GM21576 (cell line): Measurements from ENCODE around the gene ZNF850.
"Not testable (repeated sequence)": the region's sequence is repeated elsewhere in the genome, so short reads cannot be mapped to it uniquely, and the experiment has no call there.

Experiments used
- ATAC-seq: cut with Tn5 transposase; IDR thresholded peaks from one replicate; pipeline ENCODE4 v1.9.1; 2021; ENCODE audit warnings: mild to moderate bottlenecking, moderate library complexity; ENCODE audit not compliant: unreplicated experiment

ZNF850 gene

DNA sequence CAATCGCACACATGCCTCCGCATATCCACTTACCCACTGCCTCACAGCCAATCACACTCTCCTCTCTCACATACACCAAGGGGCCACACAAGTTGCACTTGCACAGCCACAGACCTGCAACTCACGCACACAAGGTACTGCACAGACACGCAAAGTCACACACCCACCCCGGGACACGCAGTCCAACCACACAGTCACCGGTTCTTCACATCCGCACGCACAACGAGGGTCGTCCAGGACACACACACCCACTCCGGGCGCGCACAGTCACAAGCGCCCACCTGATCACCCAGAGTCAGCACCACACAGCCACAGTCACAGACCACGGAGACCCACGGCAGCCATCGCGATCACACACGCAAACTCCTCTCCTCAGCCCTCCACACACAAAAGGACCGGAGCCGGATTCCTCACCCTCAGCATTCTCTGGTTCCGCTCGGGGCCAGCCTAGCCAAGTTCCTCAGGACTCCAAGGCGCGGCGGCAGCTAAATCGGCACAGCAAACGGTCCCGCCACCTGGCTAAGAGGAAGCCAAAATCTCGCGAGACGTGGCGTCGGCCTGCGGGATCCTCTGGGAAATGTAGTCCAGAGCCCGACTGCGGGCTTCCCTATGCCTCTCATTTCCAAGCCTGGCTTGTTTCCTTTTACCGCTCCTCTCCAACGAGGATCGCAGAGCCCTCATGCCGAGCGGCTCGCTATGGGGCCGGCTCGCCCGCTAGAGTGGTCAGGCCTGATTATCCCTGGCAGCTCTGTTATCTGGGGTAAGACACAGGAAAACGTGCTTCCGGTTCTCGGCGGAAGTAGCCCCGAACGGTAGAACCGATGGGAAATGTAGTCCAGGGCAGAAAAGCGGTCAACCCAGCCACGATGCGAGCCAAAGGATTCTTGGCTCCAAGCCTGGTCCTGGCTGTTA, at the start of gene ZNF850:
ZNF850 (minus strand) TSS at position 497 of the 912 bp plus-strand sequence. CDS start 10,201 bp downstream, outside the sequence.
- peak; percentile 95 for ATAC-seq

DNA sequence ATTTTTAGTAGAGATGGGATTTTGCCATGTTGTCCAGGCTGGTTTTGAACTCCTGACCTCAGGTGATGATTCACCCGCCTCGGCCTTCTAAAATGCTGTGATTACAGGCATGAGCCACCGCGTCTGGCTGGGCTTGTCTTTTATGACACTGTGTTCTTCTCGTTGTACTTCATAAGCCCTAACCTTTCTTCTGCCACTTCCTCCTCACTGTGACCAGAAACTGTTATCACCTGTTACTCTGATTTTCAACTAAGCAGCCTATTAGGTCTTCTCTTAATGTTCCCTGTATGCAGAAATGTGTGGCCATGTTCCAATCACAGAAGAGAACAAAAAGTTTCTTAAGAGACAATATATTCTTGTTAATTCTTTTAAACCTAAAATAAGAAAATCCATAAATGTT, 49.2 kb upstream of the ZNF850 start:
- no peak for ATAC-seq

- no peak for ATAC-seq
Measured at GRCh38 chr19:36819130-36819630, 46.6 kb upstream of the ZNF850 start.

DNA sequence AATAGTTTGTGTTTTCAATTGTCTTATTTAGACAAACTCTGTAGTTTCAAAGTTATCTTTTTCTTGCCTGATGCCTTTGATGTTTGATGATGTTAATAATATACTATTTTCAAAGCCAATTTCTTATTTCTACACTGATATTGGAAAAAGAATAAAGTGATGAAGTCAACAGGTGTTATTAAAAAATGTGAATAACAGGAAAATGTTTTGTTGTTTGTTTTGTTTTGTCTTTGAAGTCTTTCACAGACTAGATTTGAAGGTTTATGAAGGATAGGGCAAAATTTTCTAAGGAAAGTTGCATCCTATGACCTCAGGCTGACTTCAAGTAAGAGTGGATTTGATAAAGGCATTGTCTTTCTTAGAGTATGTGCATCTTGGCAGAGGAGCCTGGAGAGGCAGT, 34.4 kb upstream of the ZNF850 start:
- no peak for ATAC-seq

GRCh38 chr19:36805364-36805763, 32.8 kb upstream of the ZNF850 start:
- ATAC-seq: no peak

- no peak for ATAC-seq
Measured at GRCh38 chr19:36797786-36798108, 25.1 kb upstream of the ZNF850 start.

DNA sequence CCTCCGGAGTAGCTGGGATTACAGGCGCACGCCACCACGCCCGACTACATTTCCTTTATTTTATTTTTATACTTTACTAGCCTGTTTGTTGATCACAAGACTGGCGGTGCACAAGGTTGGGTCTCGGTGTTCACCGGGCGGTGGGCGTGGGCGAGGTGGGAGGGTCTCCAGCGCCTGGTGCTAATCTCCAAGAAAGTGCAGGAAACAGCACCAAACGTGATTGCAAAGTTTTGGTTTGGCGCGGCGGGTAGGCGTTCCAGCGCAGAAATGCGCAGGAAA, 24.0 kb upstream of the ZNF850 start:
- ATAC-seq: no peak

DNA sequence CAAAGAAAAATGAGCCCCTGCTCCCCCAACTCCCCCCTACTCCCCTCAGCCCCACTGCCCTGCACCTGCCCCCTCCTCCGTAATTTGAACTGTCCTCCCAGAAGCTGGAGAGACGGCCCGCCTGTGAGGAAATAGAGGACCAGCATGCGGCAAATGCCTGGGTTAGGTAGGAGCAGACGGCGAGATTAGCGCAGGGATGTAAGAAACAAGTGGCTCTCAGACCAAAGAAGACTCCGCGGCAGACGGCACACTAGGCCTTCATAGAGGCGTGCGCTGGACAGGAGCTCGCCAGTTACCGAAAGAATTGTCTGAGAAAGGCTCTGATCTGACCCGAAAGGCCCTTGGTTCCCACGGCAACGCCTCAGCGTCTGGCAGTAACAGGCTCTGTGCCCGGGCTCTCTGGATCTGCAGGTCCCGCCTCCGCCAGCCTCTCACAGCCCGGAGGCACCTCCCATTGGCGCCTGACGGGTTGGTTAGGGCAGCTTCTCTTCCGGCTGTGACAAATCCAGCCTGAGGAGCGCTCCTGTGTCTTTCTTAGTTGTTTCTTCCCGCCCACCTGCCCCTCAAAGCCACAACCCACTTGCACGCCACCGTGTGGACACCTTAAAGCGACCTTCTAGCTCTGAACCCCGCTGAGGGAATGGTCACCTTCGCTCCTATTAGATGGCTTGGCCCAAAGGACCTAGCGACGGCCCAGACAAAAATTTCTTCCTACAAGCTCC, 19.0 kb upstream of the ZNF850 start:
- ATAC-seq: not testable (repeated sequence)

DNA sequence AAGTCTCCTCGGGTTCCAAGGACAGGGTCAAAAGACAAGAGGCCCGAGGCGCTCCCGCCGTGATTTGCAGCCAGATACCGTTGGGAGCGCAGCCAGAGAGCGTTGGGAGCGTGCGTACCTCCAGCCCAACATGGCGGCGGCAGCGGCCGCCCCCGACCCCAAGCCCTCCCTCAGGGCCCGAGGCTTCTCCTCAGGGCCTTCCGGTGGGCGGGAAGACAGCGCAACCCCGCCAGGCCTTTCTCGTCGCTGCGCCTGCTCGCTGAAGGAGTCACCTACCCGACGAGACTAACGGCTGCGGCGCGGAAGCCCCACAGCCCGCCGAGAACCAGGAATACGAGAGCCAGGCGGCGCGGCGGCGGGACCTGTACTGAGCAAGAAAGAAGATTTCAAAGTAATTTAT, 3.2 kb upstream of the ZNF850 start:
- ATAC-seq: no peak

GRCh38 chr19:36773223-36773579, 594 bp upstream of the ZNF850 start:
- ATAC-seq: no peak

- ATAC-seq: no peak
Measured at GRCh38 chr19:36771261-36772231, 1.1 kb downstream of the ZNF850 start.

DNA sequence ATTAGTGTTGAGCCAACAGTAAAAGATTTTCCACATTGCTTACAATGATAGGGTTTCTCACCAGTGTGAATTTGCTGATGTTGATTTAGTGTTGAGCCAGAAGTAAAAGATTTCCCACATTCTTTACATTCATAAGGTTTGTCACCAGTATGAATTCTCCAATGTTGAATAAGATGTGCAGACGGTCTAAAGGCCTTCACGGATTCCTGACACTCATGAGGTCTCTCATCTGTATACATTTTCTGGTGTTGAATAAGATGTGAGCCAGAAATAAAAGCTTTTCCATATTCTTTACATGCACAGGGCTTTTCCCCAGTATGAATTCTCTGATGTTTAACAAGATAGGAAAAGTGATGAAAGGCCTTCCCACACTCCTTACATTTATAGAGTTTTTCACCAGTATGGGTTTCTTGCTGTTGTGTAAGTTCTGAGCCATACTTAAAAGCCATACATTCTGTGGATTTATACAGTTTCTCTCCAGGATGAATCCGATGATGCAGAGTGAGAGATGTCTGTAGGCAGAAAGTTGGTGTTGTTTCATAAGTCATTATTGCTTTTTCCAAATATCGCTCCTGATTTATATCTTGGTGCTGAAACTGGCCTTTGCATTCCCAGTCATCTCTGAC, 22.4 kb downstream of the ZNF850 start:
- ATAC-seq: no peak

GRCh38 chr19:36749613-36750012, 23.0 kb downstream of the ZNF850 start:
- not testable (repeated sequence) for ATAC-seq

DNA sequence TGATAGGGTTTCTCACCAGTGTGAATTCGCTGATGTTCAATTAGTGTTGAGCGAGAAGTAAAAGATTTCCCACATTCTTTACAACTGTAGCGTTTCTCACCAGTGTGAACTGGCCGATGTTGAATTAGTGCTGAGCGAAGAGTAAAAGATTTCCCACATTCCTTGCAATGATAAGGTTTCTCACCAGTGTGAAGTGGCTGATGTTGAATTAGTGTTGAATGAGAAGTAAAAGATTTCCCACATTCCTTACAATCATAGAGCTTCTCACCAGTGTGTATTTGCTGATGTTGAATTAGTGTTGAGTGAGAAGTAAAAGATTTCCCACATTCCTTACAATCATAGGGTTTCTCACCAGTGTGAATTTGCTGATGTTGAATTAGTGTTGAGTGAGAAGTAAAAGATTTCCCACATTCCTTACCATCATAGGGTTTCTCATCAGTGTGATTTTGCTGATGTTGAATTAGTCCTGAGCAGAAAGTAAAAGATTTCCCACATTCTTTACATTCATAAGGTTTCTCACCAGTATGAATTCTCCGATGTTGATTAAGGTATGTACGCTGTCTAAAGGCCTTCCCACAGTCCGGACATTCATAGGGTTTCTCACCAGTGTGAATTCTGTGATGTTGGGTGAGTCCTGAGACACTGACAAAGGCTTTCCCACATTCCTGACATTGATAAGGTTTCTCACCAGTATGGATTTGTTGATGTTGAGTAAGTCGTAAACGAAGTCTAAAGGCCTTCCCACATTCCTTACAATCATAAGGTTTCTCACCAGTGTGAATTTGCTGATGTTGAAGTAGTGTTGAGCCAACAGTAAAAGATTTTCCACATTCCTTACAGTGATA, 24.0 kb downstream of the ZNF850 start:
- no peak for ATAC-seq

DNA sequence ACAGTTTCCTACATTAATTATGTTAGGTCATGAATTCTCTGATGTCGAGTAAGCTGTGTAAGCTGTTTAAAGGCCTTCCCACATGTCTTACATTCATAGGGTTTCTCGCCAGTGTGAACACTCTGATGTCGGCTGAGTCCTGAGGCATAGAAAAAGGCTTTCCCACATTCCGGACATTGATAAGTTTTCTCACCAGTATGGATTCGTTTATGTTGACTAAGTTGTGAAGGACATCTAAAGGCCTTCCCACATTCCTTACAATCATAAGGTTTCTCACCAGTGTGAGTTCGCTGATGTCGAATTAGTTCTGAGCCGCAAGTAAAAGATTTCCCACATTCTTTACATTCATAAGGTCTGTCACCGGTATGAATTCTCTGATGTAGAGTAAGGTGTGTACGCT, 24.9 kb downstream of the ZNF850 start:
- ATAC-seq: no peak

DNA sequence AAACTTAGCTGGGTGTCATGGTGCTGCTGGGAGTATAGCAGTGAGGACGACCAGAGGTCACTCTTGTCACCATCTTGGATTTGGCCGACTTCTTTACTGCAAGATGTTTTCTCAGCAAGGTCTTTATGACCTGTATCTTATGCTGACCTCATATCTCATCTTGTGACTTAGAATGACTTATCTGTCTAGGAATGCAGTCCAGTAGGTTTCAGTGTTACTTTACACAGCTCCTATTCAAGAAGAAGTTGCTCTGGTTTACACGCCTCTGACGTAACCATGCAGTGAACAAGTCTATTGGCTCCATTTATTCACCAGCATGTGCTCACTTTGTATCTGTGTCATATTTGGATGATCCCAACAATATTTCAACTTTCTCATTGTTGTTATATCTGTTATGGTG, 26.7 kb downstream of the ZNF850 start:
- no peak for ATAC-seq

GRCh38 chr19:36736166-36736565, 36.4 kb downstream of the ZNF850 start:
- ATAC-seq: not testable (repeated sequence)

- ATAC-seq: no peak
Measured at GRCh38 chr19:36719687-36720556, 52.7 kb downstream of the ZNF850 start.

DNA sequence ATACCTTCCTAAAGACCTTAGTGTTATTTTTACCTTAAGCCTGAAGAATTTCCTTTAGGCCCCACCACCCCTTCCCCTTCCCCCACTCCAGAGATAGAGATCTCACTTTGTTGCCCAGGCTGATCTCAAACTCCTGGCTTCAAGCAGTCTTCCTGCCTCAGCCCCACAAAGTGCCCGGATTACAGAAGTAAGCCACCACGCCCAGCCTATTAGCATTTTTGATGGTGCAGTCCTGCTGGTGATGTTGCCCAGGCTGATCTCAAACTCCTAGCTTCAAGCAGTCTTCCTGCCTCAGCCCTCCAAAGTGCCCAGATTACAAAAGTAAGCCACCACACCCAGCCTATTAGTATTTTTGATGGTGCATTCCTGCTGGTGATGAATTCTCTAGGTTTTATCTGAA, 63.2 kb downstream of the ZNF850 start:
- ATAC-seq: no peak
